ENCODE data around the gene PCDH17.
A peak's percentile ranks its signal among the peaks of the same experiment; 100 is the strongest.

PCDH17 gene

GRCh38 chr13:57633950-57634838 is 2.6 kb downstream of the PCDH17 start:
- intact Hi-C loops (cut with DNase I): loop anchor here (10.0 kb wide), 1 partner anchor 101 kb away; no protein-coding TSS in a partner anchor
- peak; percentile 24 to 85 (median 63) for DNase-seq

GRCh38 chr13:57634839-57635165 is 3.3 kb downstream of the PCDH17 start:
- peak in 22 of 42 donors; percentile 11 to 75 (median 60) for DNase-seq
- intact Hi-C loops (cut with DNase I): loop anchor here (10.0 kb wide), 1 partner anchor 100 kb away; no protein-coding TSS in a partner anchor

- intact Hi-C loops (cut with DNase I): loop anchor here (10.0 kb wide), 1 partner anchor 99 kb away; no protein-coding TSS in a partner anchor
- no peak for DNase-seq
These were observed 4.1 kb downstream of the PCDH17 start for GRCh38 chr13:57635541-57636085.

- no peak for DNase-seq
- intact Hi-C loops (cut with DNase I): loop anchor here (10.0 kb wide), 1 partner anchor 98 kb away; no protein-coding TSS in a partner anchor
These were observed 5.3 kb downstream of the PCDH17 start for GRCh38 chr13:57636816-57637215.

GRCh38 chr13:57637515-57637914 is 6.0 kb downstream of the PCDH17 start:
- no peak for DNase-seq
- intact Hi-C loops (cut with DNase I): loop anchor here (10.0 kb wide), 1 partner anchor 97 kb away; no protein-coding TSS in a partner anchor

GRCh38 chr13:57638186-57638890 is 6.8 kb downstream of the PCDH17 start:
- DNase-seq: no peak
- intact Hi-C loops (cut with DNase I): loop anchor here (10.0 kb wide), 1 partner anchor 96 kb away; no protein-coding TSS in a partner anchor

GRCh38 chr13:57640607-57641006 is 9.1 kb downstream of the PCDH17 start:
- intact Hi-C loops (cut with DNase I): no loop called here
- peak in 2 of 42 donors; percentile 26 to 57 for DNase-seq

- no peak for DNase-seq
- intact Hi-C loops (cut with DNase I): no loop called here
These were observed 9.5 kb downstream of the PCDH17 start for GRCh38 chr13:57641051-57641450.

- intact Hi-C loops (cut with DNase I): no loop called here
- DNase-seq: no peak
These were observed 12.6 kb downstream of the PCDH17 start for GRCh38 chr13:57644106-57644505.

- intact Hi-C loops (cut with DNase I): no loop called here
- no peak for DNase-seq
These were observed 21.9 kb downstream of the PCDH17 start for GRCh38 chr13:57653229-57653989.

- intact Hi-C loops (cut with DNase I): no loop called here
- no peak for DNase-seq
These were observed 33.9 kb downstream of the PCDH17 start for GRCh38 chr13:57665481-57665880.

- peak in 9 of 42 donors; percentile 6 to 39 (median 30) for DNase-seq
- intact Hi-C loops (cut with DNase I): no loop called here
These were observed 34.8 kb downstream of the PCDH17 start for GRCh38 chr13:57666131-57666953.

- intact Hi-C loops (cut with DNase I): no loop called here
- DNase-seq: no peak
These were observed 40.6 kb downstream of the PCDH17 start for GRCh38 chr13:57672168-57672567.

GRCh38 chr13:57673197-57673596 is 41.7 kb downstream of the PCDH17 start:
- intact Hi-C loops (cut with DNase I): no loop called here
- no peak for DNase-seq

GRCh38 chr13:57675526-57675925 is 44.0 kb downstream of the PCDH17 start:
- intact Hi-C loops (cut with DNase I): no loop called here
- DNase-seq: no peak

- no peak for DNase-seq
- intact Hi-C loops (cut with DNase I): no loop called here
These were observed 49.1 kb downstream of the PCDH17 start for GRCh38 chr13:57680609-57681008.

GRCh38 chr13:57682128-57682716 is 50.7 kb downstream of the PCDH17 start:
- no peak for DNase-seq
- intact Hi-C loops (cut with DNase I): no loop called here

- DNase-seq: no peak
- intact Hi-C loops (cut with DNase I): no loop called here
These were observed 67.3 kb downstream of the PCDH17 start for GRCh38 chr13:57698851-57699250.

All from head of caudate nucleus (tissue), 42 donors.